Left colon (tissue), 2 donors: ENCODE data around the gene ZFAND5. TPM values are rescaled to one million over a fixed set of nuclear protein-coding genes. Genes with fewer than 3 reads are reported as not detected.

Source experiments
- ATAC-seq: fragments of 200-7000 bp; cut with Tn5 transposase; one replicate; pipeline ENCODE4 v1.9.1; 2020; ENCODE audit warnings: mild to moderate bottlenecking, moderate library complexity
- DNase-seq, 2 donors: peaks; one replicate each; pipeline ENCODE4 v3.0.0-alpha.2; 2020
- intact Hi-C, 2 donors: fragments of 100-400 bp; cut with DNase I in 1 of 2; cut with micrococcal nuclease in 1 of 2; formaldehyde crosslinking; loops; one replicate each; pipeline versions ENCODE4 v1.11.2 to v1.14.0; 2022; cut with DNase I, micrococcal nuclease
- total RNA-seq, 2 donors: library from RNA; stranded (reverse); fragmentation: NEBNext Ultra II Directional; extraction: Animal tissue kit (Norgen Biotek cat#: 25700); gene quantifications; one replicate each; pipeline ENCODE4 v1.2.1, GENCODE V29; 2021
- donor health status: DM: no; HTN: no; CAD: no.
- donor health status: DM: yes; HTN: yes; CAD: no.

ZFAND5 gene
- total RNA-seq, 2 donors from 2014 or later, result 105 to 161 TPM

- intact Hi-C loops, result no loop called here
- DNase-seq (no peak), ATAC-seq (no peak)
Observed at GRCh38 chr9:72334658-72335337, 30.2 kb downstream of the ZFAND5 start.

GRCh38 chr9:72333709-72334108 is 31.3 kb downstream of the ZFAND5 start:
- ATAC-seq, result no peak
- no peak for DNase-seq
- intact Hi-C loops, result no loop called here

- intact Hi-C loops, result no loop called here
- DNase-seq (no peak), ATAC-seq (no peak)
Observed at GRCh38 chr9:72333197-72333596, 31.8 kb downstream of the ZFAND5 start.

- ATAC-seq, result no peak
- no peak for DNase-seq
- intact Hi-C loops, result no loop called here
Observed at GRCh38 chr9:72332351-72332750, 32.7 kb downstream of the ZFAND5 start.

GRCh38 chr9:72327631-72328030 is 37.4 kb downstream of the ZFAND5 start:
- intact Hi-C loops, result no loop called here
- DNase-seq (no peak), ATAC-seq (no peak)

GRCh38 chr9:72326641-72327040 is 38.4 kb downstream of the ZFAND5 start:
- ATAC-seq, result no peak
- intact Hi-C loops, result no loop called here
- no peak for DNase-seq

- no peak for DNase-seq
- intact Hi-C loops, result no loop called here
Observed at GRCh38 chr9:72324974-72325373, 40.0 kb downstream of the ZFAND5 start.

GRCh38 chr9:72322678-72323077 is 42.3 kb downstream of the ZFAND5 start:
- ATAC-seq (no peak), DNase-seq (no peak)
- intact Hi-C loops, result no loop called here

More at GRCh38 chr9:72324974-72325373, 40.0 kb downstream of the ZFAND5 start:
- ATAC-seq, result peak; percentile 44

GRCh38 chr9:72322259-72322658 is 42.7 kb downstream of the ZFAND5 start:
- DNase-seq (no peak), ATAC-seq (no peak)
- intact Hi-C loops, result no loop called here

- ATAC-seq (peak; percentile 77), DNase-seq (peak; percentile 36 to 64)
- intact Hi-C loops, result no loop called here
Observed at GRCh38 chr9:72315510-72316311, 49.3 kb downstream of the ZFAND5 start.

GRCh38 chr9:72315089-72315509 is 49.9 kb downstream of the ZFAND5 start:
- intact Hi-C loops, result no loop called here
- DNase-seq (peak; percentile 60 to 66), ATAC-seq (peak; percentile 58)

GRCh38 chr9:72313507-72313906 is 51.5 kb downstream of the ZFAND5 start:
- ATAC-seq (peak; percentile 70), DNase-seq (no peak)
- intact Hi-C loops, result no loop called here

- intact Hi-C loops, result no loop called here
- ATAC-seq (no peak), DNase-seq (no peak)
Observed at GRCh38 chr9:72312386-72312987, 52.5 kb downstream of the ZFAND5 start.

- intact Hi-C loops, result no loop called here
Observed at GRCh38 chr9:72309364-72310133, 55.5 kb downstream of the ZFAND5 start.

GRCh38 chr9:72306761-72307160 is 58.2 kb downstream of the ZFAND5 start:
- intact Hi-C loops, result no loop called here
- DNase-seq (no peak), ATAC-seq (no peak)

More at GRCh38 chr9:72309364-72310133, 55.5 kb downstream of the ZFAND5 start:
- ATAC-seq, result no peak
- DNase-seq, result no peak

- intact Hi-C loops, result no loop called here
- no peak for ATAC-seq
- DNase-seq, result no peak
Observed at GRCh38 chr9:72305707-72306106, 59.3 kb downstream of the ZFAND5 start.

GRCh38 chr9:72305102-72305546 is 59.9 kb downstream of the ZFAND5 start:
- ATAC-seq, result peak; percentile 97
- peak; percentile 73 to 93 for DNase-seq
- intact Hi-C loops, result no loop called here

- ATAC-seq (no peak), DNase-seq (no peak)
- intact Hi-C loops, result no loop called here
Observed at GRCh38 chr9:72304538-72304937, 60.5 kb downstream of the ZFAND5 start.
